WTC11 (cell line): Measurements from ENCODE around the gene LRRC8D. TPM values are rescaled to one million over a fixed set of nuclear protein-coding genes. Genes with fewer than 3 reads are reported as not detected.

ENCODE experiments used
- ATAC-seq: fragments of 200-7000 bp; cut with Tn5 transposase; 2 replicates; pipeline ENCODE4 v1.10.0; 2021; ENCODE audit warnings: mild to moderate bottlenecking, moderate library complexity
- CTCF ChIA-PET: fragments of 300-600 bp; sonication (Branson Sonifier 250); formaldehyde crosslinking; loops from one replicate; lab custom pipeline; 2021; ENCODE audit warnings: antibody characterized with exemption; lab: Charles Lee
- POLR2A ChIA-PET: fragments of 350-600 bp; sonication (Branson Sonifier 250); formaldehyde crosslinking; loops from one replicate; lab custom pipeline; 2021; ENCODE audit warnings: antibody characterized with exemption; lab: Charles Lee
- DNase-seq: peaks from one replicate; pipeline ENCODE4 v3.0.0; 2021; ENCODE audit warnings: low spot score
- H3K27ac Mint-ChIP-seq: 2 replicates; pipeline ENCODE4 v1.8.0; 2021; ENCODE audit warnings: mixed read lengths
- H3K27me3 Mint-ChIP-seq: 2 replicates; pipeline ENCODE4 v1.8.0; 2021; ENCODE audit warnings: low read depth, mild to moderate bottlenecking, moderate library complexity, mixed read lengths
- H3K36me3 Mint-ChIP-seq: 2 replicates; pipeline ENCODE4 v1.8.0; 2021; ENCODE audit warnings: mixed read lengths
- H3K4me1 Mint-ChIP-seq: 2 replicates; pipeline ENCODE4 v1.8.0; 2022; ENCODE audit warnings: mixed read lengths
- H3K4me3 Mint-ChIP-seq: 2 replicates; pipeline ENCODE4 v1.8.0; 2021; ENCODE audit warnings: mild to moderate bottlenecking, moderate library complexity, mixed read lengths
- H3K9me3 Mint-ChIP-seq: 2 replicates; pipeline ENCODE4 v1.8.0; 2021; ENCODE audit warnings: mixed read lengths
- FOXJ3 ChIP-seq: sonication (generic); formaldehyde crosslinking; IDR thresholded peaks from 2 replicates; pipeline ENCODE4 v1.9.0; 2021; ENCODE audit warnings: missing genetic modification reagents, mild to moderate bottlenecking, borderline replicate concordance
- FOXK1 ChIP-seq: sonication (generic); formaldehyde crosslinking; IDR thresholded peaks from 2 replicates; pipeline ENCODE4 v1.8.0; 2022; ENCODE audit warnings: mild to moderate bottlenecking, moderate library complexity, missing genetic modification reagents
- FOXP1 ChIP-seq: sonication (generic); formaldehyde crosslinking; IDR thresholded peaks from 2 replicates; pipeline ENCODE4 v1.8.0; 2022; ENCODE audit warnings: missing genetic modification reagents, mild to moderate bottlenecking, moderate library complexity, borderline replicate concordance
- GABPB1 ChIP-seq: sonication (generic); formaldehyde crosslinking; IDR thresholded peaks from 2 replicates; pipeline ENCODE4 v1.8.1; 2023; ENCODE audit warnings: mild to moderate bottlenecking, missing genetic modification reagents
- NR2C2 ChIP-seq: sonication (generic); formaldehyde crosslinking; IDR thresholded peaks from 2 replicates; pipeline ENCODE4 v1.8.0; 2022; ENCODE audit warnings: mild to moderate bottlenecking, missing genetic modification reagents
- TEAD1 ChIP-seq: sonication (generic); formaldehyde crosslinking; IDR thresholded peaks from 2 replicates; pipeline ENCODE4 v1.8.0; 2022; ENCODE audit warnings: mild to moderate bottlenecking, missing genetic modification reagents
- ZNF138 ChIP-seq: sonication (generic); formaldehyde crosslinking; conservative IDR thresholded peaks from 2 replicates; pipeline ENCODE4 v1.8.1; 2022; ENCODE audit warnings: mild to moderate bottlenecking, moderate library complexity, missing genetic modification reagents
- ZNF671 ChIP-seq: fragments of 250-450 bp; sonication (Bioruptor Pico); IDR thresholded peaks from 2 replicates; pipeline ENCODE4 v1.8.0; 2021; ENCODE audit warnings: mild to moderate bottlenecking
- total RNA-seq: library from RNA; stranded (reverse); gene quantifications from 3 replicates; pipeline ENCODE4 v1.2.3, GENCODE V29; 2021
- TF ChIP-seq, protein P1 (sequence below): fragments of 250-450 bp; sonication (Bioruptor Pico); IDR thresholded peaks from 2 replicates; pipeline ENCODE4 v2.1.2; 2022; ENCODE audit warnings: mild to moderate bottlenecking, moderate library complexity
- TF ChIP-seq, protein P2 (sequence below): sonication (generic); formaldehyde crosslinking; IDR thresholded peaks from 2 replicates; pipeline ENCODE4 v1.8.1; 2023; ENCODE audit warnings: mild to moderate bottlenecking, moderate library complexity, missing genetic modification reagents
- TF ChIP-seq, protein P3 (sequence below): sonication (generic); formaldehyde crosslinking; IDR thresholded peaks from 2 replicates; pipeline ENCODE4 v1.8.1; 2022; ENCODE audit warnings: low read depth, missing genetic modification reagents, borderline replicate concordance
- TF ChIP-seq, protein P4 (sequence below): sonication (generic); formaldehyde crosslinking; IDR thresholded peaks from 2 replicates; pipeline ENCODE4 v1.8.1; 2023; ENCODE audit warnings: mild to moderate bottlenecking, missing genetic modification reagents
- TF ChIP-seq, protein P5 (sequence below): sonication (generic); formaldehyde crosslinking; IDR thresholded peaks from 2 replicates; pipeline ENCODE4 v1.8.0; 2023; ENCODE audit warnings: missing genetic modification reagents
- TF ChIP-seq, protein P6 (sequence below): sonication (generic); formaldehyde crosslinking; IDR thresholded peaks from 2 replicates; pipeline ENCODE4 v1.8.0; 2022; ENCODE audit warnings: mild to moderate bottlenecking, missing genetic modification reagents
- TF ChIP-seq, protein P7 (sequence below): sonication (generic); formaldehyde crosslinking; IDR thresholded peaks from 2 replicates; pipeline ENCODE4 v1.8.1; 2023; ENCODE audit warnings: mild to moderate bottlenecking, missing genetic modification reagents, moderate library complexity

LRRC8D gene
- total RNA-seq, 1 experiment from 2014 or later: 42.6 TPM

DNA sequence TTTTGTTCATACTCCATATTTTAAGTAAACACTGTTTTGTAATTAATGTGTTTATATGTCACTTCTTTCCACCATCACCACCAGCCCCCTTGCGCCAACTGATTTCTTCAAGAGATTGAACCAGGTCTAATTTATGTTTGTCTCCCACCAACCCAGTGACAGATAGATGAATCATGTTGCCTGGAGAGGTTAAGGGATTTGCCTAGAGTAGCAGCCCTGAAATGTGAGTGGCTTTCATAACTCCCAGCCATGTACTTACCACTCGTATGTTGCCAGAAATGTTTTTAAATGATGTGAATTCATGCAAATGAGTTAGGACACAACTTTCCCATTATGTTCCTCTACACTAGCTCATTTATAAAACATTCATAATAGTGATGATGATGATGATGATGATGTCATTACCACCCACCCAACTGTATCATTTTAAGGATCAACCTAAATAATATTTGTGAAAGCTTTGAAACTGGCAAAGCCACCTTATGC, 86.9 kb downstream of the LRRC8D start (continued):
- no peak for TF ChIP-seq FOXK1 (CRISPR knock-in tag)
- TF ChIP-seq, protein P1, sequence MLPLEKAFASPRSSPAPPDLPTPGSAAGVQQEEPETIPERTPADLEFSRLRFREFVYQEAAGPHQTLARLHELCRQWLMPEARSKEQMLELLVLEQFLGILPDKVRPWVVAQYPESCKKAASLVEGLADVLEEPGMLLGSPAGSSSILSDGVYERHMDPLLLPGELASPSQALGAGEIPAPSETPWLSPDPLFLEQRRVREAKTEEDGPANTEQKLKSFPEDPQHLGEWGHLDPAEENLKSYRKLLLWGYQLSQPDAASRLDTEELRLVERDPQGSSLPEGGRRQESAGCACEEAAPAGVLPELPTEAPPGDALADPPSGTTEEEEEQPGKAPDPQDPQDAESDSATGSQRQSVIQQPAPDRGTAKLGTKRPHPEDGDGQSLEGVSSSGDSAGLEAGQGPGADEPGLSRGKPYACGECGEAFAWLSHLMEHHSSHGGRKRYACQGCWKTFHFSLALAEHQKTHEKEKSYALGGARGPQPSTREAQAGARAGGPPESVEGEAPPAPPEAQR: no peak

DNA sequence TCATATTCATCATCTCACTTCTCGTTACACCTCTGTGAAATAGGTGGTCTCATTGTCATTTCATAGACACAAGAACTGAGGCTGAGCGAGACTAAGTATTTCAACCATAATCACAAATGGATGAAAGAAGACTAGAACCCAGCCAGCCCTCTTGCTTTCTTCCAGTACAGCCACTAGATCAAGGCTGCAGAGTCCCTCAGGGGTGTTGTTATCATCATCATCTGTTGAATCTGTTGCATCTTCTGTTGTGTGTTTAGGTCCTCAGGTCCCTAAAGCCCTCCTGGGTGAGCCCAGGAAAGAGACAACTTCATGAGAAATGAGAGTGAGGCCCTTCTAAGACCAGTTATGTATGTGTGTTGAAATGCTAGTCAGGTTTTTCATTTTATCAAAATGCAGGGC, 87.4 kb downstream of the LRRC8D start:
- ATAC-seq: no peak
- Mint-ChIP-seq H3K27ac (peak overlapping the region; percentile 85), H3K9me3 (no peaks in the 10 kb centered on the region), H3K4me3 (no peak overlapping the region), H3K27me3 (no peaks in the 10 kb centered on the region), H3K4me1 (peaks cover 95% of the 10 kb centered on the region), H3K36me3 (no peaks in the 10 kb centered on the region)
- ChIA-PET POLR2A (no interaction called here), CTCF (interaction anchor here (0.7 kb wide), 1 partner anchor 66 kb away, joined by 5 read pairs; no protein-coding TSS in a partner anchor)
- no peak for DNase-seq
- TF ChIP-seq FOXP1 (CRISPR knock-in tag) (no peak), ZNF138 (CRISPR knock-in tag) (no peak), FOXJ3 (CRISPR knock-in tag) (no peak), TEAD1 (CRISPR knock-in tag) (no peak), ZNF671 (CRISPR knock-in tag) (no peak), GABPB1 (CRISPR knock-in tag) (no peak), NR2C2 (CRISPR knock-in tag) (no peak)
- TF ChIP-seq, protein P2, sequence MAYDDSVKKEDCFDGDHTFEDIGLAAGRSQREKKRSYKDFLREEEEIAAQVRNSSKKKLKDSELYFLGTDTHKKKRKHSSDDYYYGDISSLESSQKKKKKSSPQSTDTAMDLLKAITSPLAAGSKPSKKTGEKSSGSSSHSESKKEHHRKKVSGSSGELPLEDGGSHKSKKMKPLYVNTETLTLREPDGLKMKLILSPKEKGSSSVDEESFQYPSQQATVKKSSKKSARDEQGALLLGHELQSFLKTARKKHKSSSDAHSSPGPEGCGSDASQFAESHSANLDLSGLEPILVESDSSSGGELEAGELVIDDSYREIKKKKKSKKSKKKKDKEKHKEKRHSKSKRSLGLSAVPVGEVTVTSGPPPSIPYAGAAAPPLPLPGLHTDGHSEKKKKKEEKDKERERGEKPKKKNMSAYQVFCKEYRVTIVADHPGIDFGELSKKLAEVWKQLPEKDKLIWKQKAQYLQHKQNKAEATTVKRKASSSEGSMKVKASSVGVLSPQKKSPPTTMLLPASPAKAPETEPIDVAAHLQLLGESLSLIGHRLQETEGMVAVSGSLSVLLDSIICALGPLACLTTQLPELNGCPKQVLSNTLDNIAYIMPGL: no peak
- TF ChIP-seq, protein P3, sequence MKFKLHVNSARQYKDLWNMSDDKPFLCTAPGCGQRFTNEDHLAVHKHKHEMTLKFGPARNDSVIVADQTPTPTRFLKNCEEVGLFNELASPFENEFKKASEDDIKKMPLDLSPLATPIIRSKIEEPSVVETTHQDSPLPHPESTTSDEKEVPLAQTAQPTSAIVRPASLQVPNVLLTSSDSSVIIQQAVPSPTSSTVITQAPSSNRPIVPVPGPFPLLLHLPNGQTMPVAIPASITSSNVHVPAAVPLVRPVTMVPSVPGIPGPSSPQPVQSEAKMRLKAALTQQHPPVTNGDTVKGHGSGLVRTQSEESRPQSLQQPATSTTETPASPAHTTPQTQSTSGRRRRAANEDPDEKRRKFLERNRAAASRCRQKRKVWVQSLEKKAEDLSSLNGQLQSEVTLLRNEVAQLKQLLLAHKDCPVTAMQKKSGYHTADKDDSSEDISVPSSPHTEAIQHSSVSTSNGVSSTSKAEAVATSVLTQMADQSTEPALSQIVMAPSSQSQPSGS (CRISPR knock-in tag): no peak
- TF ChIP-seq, protein P4, sequence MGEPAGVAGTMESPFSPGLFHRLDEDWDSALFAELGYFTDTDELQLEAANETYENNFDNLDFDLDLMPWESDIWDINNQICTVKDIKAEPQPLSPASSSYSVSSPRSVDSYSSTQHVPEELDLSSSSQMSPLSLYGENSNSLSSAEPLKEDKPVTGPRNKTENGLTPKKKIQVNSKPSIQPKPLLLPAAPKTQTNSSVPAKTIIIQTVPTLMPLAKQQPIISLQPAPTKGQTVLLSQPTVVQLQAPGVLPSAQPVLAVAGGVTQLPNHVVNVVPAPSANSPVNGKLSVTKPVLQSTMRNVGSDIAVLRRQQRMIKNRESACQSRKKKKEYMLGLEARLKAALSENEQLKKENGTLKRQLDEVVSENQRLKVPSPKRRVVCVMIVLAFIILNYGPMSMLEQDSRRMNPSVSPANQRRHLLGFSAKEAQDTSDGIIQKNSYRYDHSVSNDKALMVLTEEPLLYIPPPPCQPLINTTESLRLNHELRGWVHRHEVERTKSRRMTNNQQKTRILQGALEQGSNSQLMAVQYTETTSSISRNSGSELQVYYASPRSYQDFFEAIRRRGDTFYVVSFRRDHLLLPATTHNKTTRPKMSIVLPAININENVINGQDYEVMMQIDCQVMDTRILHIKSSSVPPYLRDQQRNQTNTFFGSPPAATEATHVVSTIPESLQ (CRISPR knock-in tag): no peak
- TF ChIP-seq, protein P5, sequence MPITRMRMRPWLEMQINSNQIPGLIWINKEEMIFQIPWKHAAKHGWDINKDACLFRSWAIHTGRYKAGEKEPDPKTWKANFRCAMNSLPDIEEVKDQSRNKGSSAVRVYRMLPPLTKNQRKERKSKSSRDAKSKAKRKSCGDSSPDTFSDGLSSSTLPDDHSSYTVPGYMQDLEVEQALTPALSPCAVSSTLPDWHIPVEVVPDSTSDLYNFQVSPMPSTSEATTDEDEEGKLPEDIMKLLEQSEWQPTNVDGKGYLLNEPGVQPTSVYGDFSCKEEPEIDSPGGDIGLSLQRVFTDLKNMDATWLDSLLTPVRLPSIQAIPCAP (CRISPR knock-in tag): no peak
- TF ChIP-seq, protein P6, sequence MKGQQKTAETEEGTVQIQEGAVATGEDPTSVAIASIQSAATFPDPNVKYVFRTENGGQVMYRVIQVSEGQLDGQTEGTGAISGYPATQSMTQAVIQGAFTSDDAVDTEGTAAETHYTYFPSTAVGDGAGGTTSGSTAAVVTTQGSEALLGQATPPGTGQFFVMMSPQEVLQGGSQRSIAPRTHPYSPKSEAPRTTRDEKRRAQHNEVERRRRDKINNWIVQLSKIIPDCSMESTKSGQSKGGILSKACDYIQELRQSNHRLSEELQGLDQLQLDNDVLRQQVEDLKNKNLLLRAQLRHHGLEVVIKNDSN: no peak
- TF ChIP-seq, protein P7, sequence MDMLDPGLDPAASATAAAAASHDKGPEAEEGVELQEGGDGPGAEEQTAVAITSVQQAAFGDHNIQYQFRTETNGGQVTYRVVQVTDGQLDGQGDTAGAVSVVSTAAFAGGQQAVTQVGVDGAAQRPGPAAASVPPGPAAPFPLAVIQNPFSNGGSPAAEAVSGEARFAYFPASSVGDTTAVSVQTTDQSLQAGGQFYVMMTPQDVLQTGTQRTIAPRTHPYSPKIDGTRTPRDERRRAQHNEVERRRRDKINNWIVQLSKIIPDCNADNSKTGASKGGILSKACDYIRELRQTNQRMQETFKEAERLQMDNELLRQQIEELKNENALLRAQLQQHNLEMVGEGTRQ: no peak
